ENCODE data around the gene IGSF11. TPM values are rescaled to one million over a fixed set of nuclear protein-coding genes. Genes with fewer than 3 reads are reported as not detected.

Gene IGSF11
- total and polyA plus RNA-seq, 9 of the 15 experiments (the other 6 are each of a cell fraction or from before 2014, with no cell fraction given) = 1.2 to 2.8 (median 1.7) TPM

DNA sequence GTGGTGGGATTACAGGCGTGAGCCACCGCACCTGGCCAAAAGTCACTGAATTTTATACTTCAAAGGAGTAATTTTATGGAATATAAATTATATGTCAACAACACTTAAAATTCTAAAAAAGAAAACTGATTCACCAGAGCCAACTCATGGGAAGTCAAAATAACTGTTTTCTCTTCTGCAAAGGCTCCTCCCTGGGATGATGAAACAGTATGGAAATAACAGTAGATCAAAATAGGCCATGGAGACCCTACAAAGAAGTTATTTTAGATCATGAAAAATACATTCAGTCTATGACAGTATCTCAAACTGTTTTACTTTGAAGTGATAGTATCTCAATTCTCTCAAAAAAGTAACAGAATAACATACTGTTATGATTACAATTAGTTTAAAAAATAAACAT is 102.7 kb downstream of the IGSF11 start (continued):
- TF ChIP-seq, protein P1, sequence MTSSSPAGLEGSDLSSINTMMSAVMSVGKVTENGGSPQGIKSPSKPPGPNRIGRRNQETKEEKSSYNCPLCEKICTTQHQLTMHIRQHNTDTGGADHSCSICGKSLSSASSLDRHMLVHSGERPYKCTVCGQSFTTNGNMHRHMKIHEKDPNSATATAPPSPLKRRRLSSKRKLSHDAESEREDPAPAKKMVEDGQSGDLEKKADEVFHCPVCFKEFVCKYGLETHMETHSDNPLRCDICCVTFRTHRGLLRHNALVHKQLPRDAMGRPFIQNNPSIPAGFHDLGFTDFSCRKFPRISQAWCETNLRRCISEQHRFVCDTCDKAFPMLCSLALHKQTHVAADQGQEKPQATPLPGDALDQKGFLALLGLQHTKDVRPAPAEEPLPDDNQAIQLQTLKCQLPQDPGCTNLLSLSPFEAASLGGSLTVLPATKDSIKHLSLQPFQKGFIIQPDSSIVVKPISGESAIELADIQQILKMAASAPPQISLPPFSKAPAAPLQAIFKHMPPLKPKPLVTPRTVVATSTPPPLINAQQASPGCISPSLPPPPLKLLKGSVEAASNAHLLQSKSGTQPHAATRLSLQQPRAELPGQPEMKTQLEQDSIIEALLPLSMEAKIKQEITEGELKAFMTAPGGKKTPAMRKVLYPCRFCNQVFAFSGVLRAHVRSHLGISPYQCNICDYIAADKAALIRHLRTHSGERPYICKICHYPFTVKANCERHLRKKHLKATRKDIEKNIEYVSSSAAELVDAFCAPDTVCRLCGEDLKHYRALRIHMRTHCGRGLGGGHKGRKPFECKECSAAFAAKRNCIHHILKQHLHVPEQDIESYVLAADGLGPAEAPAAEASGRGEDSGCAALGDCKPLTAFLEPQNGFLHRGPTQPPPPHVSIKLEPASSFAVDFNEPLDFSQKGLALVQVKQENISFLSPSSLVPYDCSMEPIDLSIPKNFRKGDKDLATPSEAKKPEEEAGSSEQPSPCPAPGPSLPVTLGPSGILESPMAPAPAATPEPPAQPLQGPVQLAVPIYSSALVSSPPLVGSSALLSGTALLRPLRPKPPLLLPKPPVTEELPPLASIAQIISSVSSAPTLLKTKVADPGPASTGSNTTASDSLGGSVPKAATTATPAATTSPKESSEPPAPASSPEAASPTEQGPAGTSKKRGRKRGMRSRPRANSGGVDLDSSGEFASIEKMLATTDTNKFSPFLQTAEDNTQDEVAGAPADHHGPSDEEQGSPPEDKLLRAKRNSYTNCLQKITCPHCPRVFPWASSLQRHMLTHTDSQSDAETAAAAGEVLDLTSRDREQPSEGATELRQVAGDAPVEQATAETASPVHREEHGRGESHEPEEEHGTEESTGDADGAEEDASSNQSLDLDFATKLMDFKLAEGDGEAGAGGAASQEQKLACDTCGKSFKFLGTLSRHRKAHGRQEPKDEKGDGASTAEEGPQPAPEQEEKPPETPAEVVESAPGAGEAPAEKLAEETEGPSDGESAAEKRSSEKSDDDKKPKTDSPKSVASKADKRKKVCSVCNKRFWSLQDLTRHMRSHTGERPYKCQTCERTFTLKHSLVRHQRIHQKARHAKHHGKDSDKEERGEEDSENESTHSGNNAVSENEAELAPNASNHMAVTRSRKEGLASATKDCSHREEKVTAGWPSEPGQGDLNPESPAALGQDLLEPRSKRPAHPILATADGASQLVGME (CRISPR knock-in tag; IDR thresholded peaks at IDR 0.05) = no peak
- TF ChIP-seq MAFF (IDR thresholded peaks at IDR 0.05; ENCODE audit: low read length) (no peak), MTF1 (CRISPR knock-in tag; IDR thresholded peaks at IDR 0.05; ENCODE audit: borderline replicate concordance) (no peak), POLR2H (tag; IDR thresholded peaks at IDR 0.05; ENCODE audit: low read depth) (0 out of 2 replicates have a peak, but pooled peaks have one; percentile 29), TRIM24 (IDR thresholded peaks at IDR 0.05) (peak in 1 of 2 experiments; percentile 64; a peak in 3 of 4 replicates), GTF2F1 (IDR thresholded peaks at IDR 0.05; ENCODE audit: low read depth, low read length) (no peak), CEBPG (CRISPR knock-in tag; IDR thresholded peaks at IDR 0.05) (no peak), CEBPG (tag; conservative IDR thresholded peaks at IDR 0.05 in 1 of 2, IDR thresholded peaks at IDR 0.05 in 1 of 2) (peak in 1 of 2 experiments; percentile 84; a peak in 2 of 4 replicates), KDM4B (IDR thresholded peaks at IDR 0.05; ENCODE audit: borderline replicate concordance in 2 of 2, low read depth in 1 of 2) (no peak), ZKSCAN8 (CRISPR knock-in tag; IDR thresholded peaks at IDR 0.05) (no peak), ZNF830 (CRISPR knock-in tag; IDR thresholded peaks at IDR 0.05) (no peak), ZNF785 (CRISPR knock-in tag; IDR thresholded peaks at IDR 0.05) (no peak), ZNF274 (IDR thresholded peaks at IDR 0.05; ENCODE audit: borderline replicate concordance, low read depth, low read length) (no peak)
- TF ChIP-seq, protein P2, sequence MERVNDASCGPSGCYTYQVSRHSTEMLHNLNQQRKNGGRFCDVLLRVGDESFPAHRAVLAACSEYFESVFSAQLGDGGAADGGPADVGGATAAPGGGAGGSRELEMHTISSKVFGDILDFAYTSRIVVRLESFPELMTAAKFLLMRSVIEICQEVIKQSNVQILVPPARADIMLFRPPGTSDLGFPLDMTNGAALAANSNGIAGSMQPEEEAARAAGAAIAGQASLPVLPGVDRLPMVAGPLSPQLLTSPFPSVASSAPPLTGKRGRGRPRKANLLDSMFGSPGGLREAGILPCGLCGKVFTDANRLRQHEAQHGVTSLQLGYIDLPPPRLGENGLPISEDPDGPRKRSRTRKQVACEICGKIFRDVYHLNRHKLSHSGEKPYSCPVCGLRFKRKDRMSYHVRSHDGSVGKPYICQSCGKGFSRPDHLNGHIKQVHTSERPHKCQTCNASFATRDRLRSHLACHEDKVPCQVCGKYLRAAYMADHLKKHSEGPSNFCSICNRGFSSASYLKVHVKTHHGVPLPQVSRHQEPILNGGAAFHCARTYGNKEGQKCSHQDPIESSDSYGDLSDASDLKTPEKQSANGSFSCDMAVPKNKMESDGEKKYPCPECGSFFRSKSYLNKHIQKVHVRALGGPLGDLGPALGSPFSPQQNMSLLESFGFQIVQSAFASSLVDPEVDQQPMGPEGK (CRISPR knock-in tag; IDR thresholded peaks at IDR 0.05; ENCODE audit: borderline replicate concordance) = no peak
- TF ChIP-seq, protein P3, sequence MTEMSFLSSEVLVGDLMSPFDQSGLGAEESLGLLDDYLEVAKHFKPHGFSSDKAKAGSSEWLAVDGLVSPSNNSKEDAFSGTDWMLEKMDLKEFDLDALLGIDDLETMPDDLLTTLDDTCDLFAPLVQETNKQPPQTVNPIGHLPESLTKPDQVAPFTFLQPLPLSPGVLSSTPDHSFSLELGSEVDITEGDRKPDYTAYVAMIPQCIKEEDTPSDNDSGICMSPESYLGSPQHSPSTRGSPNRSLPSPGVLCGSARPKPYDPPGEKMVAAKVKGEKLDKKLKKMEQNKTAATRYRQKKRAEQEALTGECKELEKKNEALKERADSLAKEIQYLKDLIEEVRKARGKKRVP (CRISPR knock-in tag; IDR thresholded peaks at IDR 0.05) = peak; percentile 71
